Natural killer cell (primary cell): ENCODE results near the gene SHISAL2A. TPM values are rescaled to one million over a fixed set of nuclear protein-coding genes. Genes with fewer than 3 reads are reported as not detected.

Experiments
- ATAC-seq, 3 donors: fragments of 150-1000 bp in 2 of 3; fragments of 200-7000 bp in 1 of 3; cut with Tn5 transposase; 1 replicate in 1 of 3; 2 replicates in 2 of 3; pipeline ENCODE4 v1.10.0; 2021; ENCODE audit warnings: mild to moderate bottlenecking in 2 of 3, moderate library complexity in 2 of 3
- DNase-seq, 2 donors: peaks; one replicate each; pipeline versions ENCODE4 v3.0.0 to v3.0.0-alpha.2; 2013 to 2021; ENCODE audit warnings: mixed read lengths in 1 of 2
- H3K27ac ChIP-seq: one replicate; pipeline ENCODE4 v1.5.1; 2013; ENCODE audit warnings: mild to moderate bottlenecking, low read length
- H3K27me3 ChIP-seq: one replicate; pipeline ENCODE4 v1.6.1; 2013; ENCODE audit warnings: low read length; ENCODE audit not compliant: control insufficient read depth, insufficient read depth
- H3K36me3 ChIP-seq: one replicate; pipeline ENCODE4 v1.6.1; 2013; ENCODE audit warnings: low read length; ENCODE audit not compliant: control insufficient read depth, insufficient read depth
- H3K4me1 ChIP-seq: one replicate; pipeline ENCODE4 v1.6.1; 2013; ENCODE audit warnings: low read length; ENCODE audit not compliant: control insufficient read depth, insufficient read depth
- H3K4me3 ChIP-seq: one replicate; pipeline ENCODE4 v1.5.1; 2013; ENCODE audit warnings: low read length
- H3K9me3 ChIP-seq: one replicate; pipeline ENCODE4 v1.6.1; 2013; ENCODE audit warnings: low read length; ENCODE audit not compliant: control insufficient read depth, insufficient read depth
- H3K27ac Mint-ChIP-seq, 2 donors: one replicate each; pipeline ENCODE4 v1.8.0; 2022; ENCODE audit warnings: mild to moderate bottlenecking in 2 of 2, mixed read lengths in 2 of 2, moderate library complexity in 1 of 2
- H3K27me3 Mint-ChIP-seq, 2 donors: one replicate each; pipeline ENCODE4 v1.8.0; 2022; ENCODE audit warnings: low read depth in 2 of 2, mixed read lengths in 2 of 2
- H3K36me3 Mint-ChIP-seq: one replicate; pipeline ENCODE4 v1.8.0; 2022; ENCODE audit warnings: mixed read lengths
- H3K4me1 Mint-ChIP-seq, 2 donors: one replicate each; pipeline ENCODE4 v1.8.0; 2022; ENCODE audit warnings: mixed read lengths in 2 of 2
- H3K4me3 Mint-ChIP-seq: one replicate; pipeline ENCODE4 v1.8.0; 2022; ENCODE audit warnings: mild to moderate bottlenecking, moderate library complexity, mixed read lengths
- H3K9me3 Mint-ChIP-seq, 2 donors: one replicate each; pipeline ENCODE4 v1.8.0; 2022; ENCODE audit warnings: mixed read lengths in 2 of 2
- CTCF ChIP-seq: fragments of 200-600 bp; IDR thresholded peaks from one replicate; pipeline ENCODE4 v1.8.0; 2022; ENCODE audit warnings: antibody characterized with exemption
- WGBS: methylation state at CpG from one replicate; pipeline ENCODE4 v1.1.7; 2013; ENCODE audit warnings: missing lambda C conversion rate; ENCODE audit not compliant: insufficient coverage; 5-methylcytosine and 5-hydroxymethylcytosine counted together
- intact Hi-C: fragments of 100-400 bp; cut with micrococcal nuclease; formaldehyde crosslinking; loops from one replicate; pipeline ENCODE4 v1.14.2; 2022
- total RNA-seq, 4 donors: library from RNA; stranded (reverse); fragments of 120-200 nt in 1 of 4; gene quantifications; one replicate each; pipeline versions ENCODE4 v1.2.3 to v1.2.4, GENCODE V29; 2013 to 2022

Gene SHISAL2A
- total RNA-seq, 3 donors from 2014 or later (not counting 1 experiment from before 2014, with no cell fraction given) = 14.0 to 31.4 (median 16.2) TPM

GRCh38 chr1:52597912-52598311 lies 35.1 kb upstream of the SHISAL2A start:
- intact Hi-C loops = no loop called here
- Mint-ChIP-seq H3K27me3 (no peaks in the 10 kb centered on the region), H3K36me3 (no peaks in the 10 kb centered on the region), H3K4me1 (peaks cover 12 to 20% of the 10 kb centered on the region in 2 donors), H3K4me3 (no peak overlapping the region), H3K27ac (peak overlapping the region in 1 of 2 donors; percentile 2), H3K9me3 (no peaks in the 10 kb centered on the region)
- Histone ChIP-seq H3K27me3 (no peaks in the 10 kb centered on the region), H3K36me3 (no peaks in the 10 kb centered on the region), H3K4me3 (no peak overlapping the region), H3K27ac (no peak overlapping the region), H3K9me3 (no peaks in the 10 kb centered on the region), H3K4me1 (peaks cover 13% of the 10 kb centered on the region)
- DNase-seq (no peak), ATAC-seq (no peak)
- 84% methylated on average over 2 of the region's 2 CpGs for WGBS
- TF ChIP-seq CTCF = no peak

GRCh38 chr1:52598729-52599128 lies 34.2 kb upstream of the SHISAL2A start:
- H3K9me3 ChIP-seq = no peaks in the 10 kb centered on the region
- Mint-ChIP-seq H3K4me3 (no peak overlapping the region), H3K27me3 (no peaks in the 10 kb centered on the region), H3K36me3 (no peaks in the 10 kb centered on the region), H3K9me3 (no peaks in the 10 kb centered on the region), H3K27ac (no peak overlapping the region), H3K4me1 (peaks cover 20 to 28% of the 10 kb centered on the region in 2 donors)
- no peaks in the 10 kb centered on the region for H3K36me3 ChIP-seq
- H3K27me3 ChIP-seq = no peaks in the 10 kb centered on the region
- H3K4me1 ChIP-seq = peaks cover 21% of the 10 kb centered on the region
- DNase-seq (no peak), ATAC-seq (no peak)
- WGBS = 97% methylated on average over 7 of the region's 7 CpGs
- no peak for TF ChIP-seq CTCF
- no peak overlapping the region for H3K27ac ChIP-seq
- no peak overlapping the region for H3K4me3 ChIP-seq
- intact Hi-C loops = no loop called here

- ATAC-seq = no peak
- peaks cover 25% of the 10 kb centered on the region for H3K4me1 ChIP-seq
- no peak for TF ChIP-seq CTCF
- no peak overlapping the region for H3K27ac Mint-ChIP-seq
- no peaks in the 10 kb centered on the region for H3K36me3 ChIP-seq
- no peaks in the 10 kb centered on the region for H3K36me3 Mint-ChIP-seq
- DNase-seq = no peak
- H3K4me3 ChIP-seq = no peak overlapping the region
- H3K27me3 ChIP-seq = no peaks in the 10 kb centered on the region
- H3K9me3 ChIP-seq = no peaks in the 10 kb centered on the region
- H3K4me1 Mint-ChIP-seq = peaks cover 25 to 33% of the 10 kb centered on the region in 2 donors
- H3K4me3 Mint-ChIP-seq = no peak overlapping the region
- 97% methylated on average over 7 of the region's 7 CpGs for WGBS
- no peaks in the 10 kb centered on the region for H3K9me3 Mint-ChIP-seq
- H3K27ac ChIP-seq = no peak overlapping the region
- intact Hi-C loops = no loop called here
- H3K27me3 Mint-ChIP-seq = no peaks in the 10 kb centered on the region
These were observed 33.7 kb upstream of the SHISAL2A start for GRCh38 chr1:52599236-52599635.

- no peaks in the 10 kb centered on the region for H3K36me3 ChIP-seq
These were observed 32.3 kb upstream of the SHISAL2A start for GRCh38 chr1:52600533-52601179.

More at GRCh38 chr1:52600533-52601179, 32.3 kb upstream of the SHISAL2A start:
- intact Hi-C loops = no loop called here
- Mint-ChIP-seq H3K4me3 (peak overlapping the region; percentile 87), H3K36me3 (no peaks in the 10 kb centered on the region), H3K27me3 (no peaks in the 10 kb centered on the region), H3K4me1 (peaks cover 30 to 43% of the 10 kb centered on the region in 2 donors), H3K9me3 (no peaks in the 10 kb centered on the region), H3K27ac (peak overlapping the region in 1 of 2 donors; percentile 52)
- no peak for TF ChIP-seq CTCF
- WGBS = 98% methylated on average over 8 of the region's 8 CpGs
- ATAC-seq (no peak), DNase-seq (no peak)
- no peak overlapping the region for H3K27ac ChIP-seq
- H3K9me3 ChIP-seq = no peaks in the 10 kb centered on the region
- H3K27me3 ChIP-seq = no peaks in the 10 kb centered on the region
- peaks cover 26% of the 10 kb centered on the region for H3K4me1 ChIP-seq
- H3K4me3 ChIP-seq = no peak overlapping the region
